ENCODE results near the gene CLMN.

- no peak for TF ChIP-seq CTCF (IDR thresholded peaks at IDR 0.05; ENCODE audit: insufficient read depth, low read length)
- TF ChIP-seq POLR2AphosphoS5 (IDR thresholded peaks at IDR 0.05; ENCODE audit: low read depth), result no peak
These were observed 1.8 kb downstream of the CLMN start for GRCh38 chr14:95317817-95318343.
